SU-DHL-6 (cell line): ENCODE measurements around the gene MAMSTR.

Experiments used
- EZH2phosphoT487 ChIP-seq: fragments of 200-600 bp; sonication (generic), shearing (Covaris generic); conservative IDR thresholded peaks from 2 replicates; pipeline ENCODE4 v1.6.1; 2018; ENCODE audit warnings: mild to moderate bottlenecking, antibody characterized with exemption, low read length, moderate library complexity, mixed read lengths
- TF ChIP-seq, protein P1 (sequence below): fragments of 200-600 bp; sonication (generic); IDR thresholded peaks from one replicate; pipeline ENCODE4 v1.5.1; 2017; ENCODE audit warnings: antibody characterized with exemption, mild to moderate bottlenecking, low read length, moderate library complexity; ENCODE audit not compliant: insufficient read depth, poor library complexity, severe bottlenecking

DNA sequence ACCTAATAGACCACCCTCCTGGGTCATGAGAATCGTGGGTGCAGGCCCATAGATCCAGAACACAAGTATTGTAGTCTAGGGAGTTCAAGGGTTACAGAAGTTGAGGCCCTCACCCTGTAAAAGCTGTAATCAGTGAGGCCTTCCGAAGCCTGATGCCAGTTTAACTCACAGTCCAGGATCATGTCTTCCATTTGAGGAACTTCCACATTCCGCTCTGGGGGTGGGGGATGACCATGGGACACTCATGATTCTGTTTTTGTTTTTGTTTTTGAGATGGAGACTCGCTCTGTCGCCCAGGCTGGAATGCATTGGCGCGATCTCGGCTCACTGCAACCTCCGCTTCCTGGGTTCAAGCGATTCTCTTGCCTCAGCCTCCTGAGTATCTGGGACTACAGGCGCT, 22.6 kb upstream of the MAMSTR start:
- TF ChIP-seq, protein P1, sequence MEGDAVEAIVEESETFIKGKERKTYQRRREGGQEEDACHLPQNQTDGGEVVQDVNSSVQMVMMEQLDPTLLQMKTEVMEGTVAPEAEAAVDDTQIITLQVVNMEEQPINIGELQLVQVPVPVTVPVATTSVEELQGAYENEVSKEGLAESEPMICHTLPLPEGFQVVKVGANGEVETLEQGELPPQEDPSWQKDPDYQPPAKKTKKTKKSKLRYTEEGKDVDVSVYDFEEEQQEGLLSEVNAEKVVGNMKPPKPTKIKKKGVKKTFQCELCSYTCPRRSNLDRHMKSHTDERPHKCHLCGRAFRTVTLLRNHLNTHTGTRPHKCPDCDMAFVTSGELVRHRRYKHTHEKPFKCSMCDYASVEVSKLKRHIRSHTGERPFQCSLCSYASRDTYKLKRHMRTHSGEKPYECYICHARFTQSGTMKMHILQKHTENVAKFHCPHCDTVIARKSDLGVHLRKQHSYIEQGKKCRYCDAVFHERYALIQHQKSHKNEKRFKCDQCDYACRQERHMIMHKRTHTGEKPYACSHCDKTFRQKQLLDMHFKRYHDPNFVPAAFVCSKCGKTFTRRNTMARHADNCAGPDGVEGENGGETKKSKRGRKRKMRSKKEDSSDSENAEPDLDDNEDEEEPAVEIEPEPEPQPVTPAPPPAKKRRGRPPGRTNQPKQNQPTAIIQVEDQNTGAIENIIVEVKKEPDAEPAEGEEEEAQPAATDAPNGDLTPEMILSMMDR, result no peak
- no peak for TF ChIP-seq EZH2phosphoT487
